Measurements from ENCODE around the gene ZNF586. TPM values are rescaled to one million over a fixed set of nuclear protein-coding genes. Genes with fewer than 3 reads are reported as not detected.
"Not testable (repeated sequence)": the region's sequence is repeated elsewhere in the genome, so short reads cannot be mapped to it uniquely, and the experiment has no call there.

Gene ZNF586
- 8.9 TPM for total RNA-seq
- long read RNA-seq, partial matches to known transcripts = 0 of 8 reads
- long read RNA-seq, other reads (novel, unspliced or antisense) = 4 of 8 reads

GRCh38 chr19:57769345-57770131, at the start of gene ZNF586:
TSS of gene ZNF586 (plus strand) at chr19:57769676. CDS start at chr19:57769843, 167 bp downstream.
- ATAC-seq (peak; percentile 98), DNase-seq (peak; percentile 93)
- intact Hi-C loops (cut with micrococcal nuclease) = no loop called here

- ATAC-seq = no peak
- intact Hi-C loops (cut with micrococcal nuclease) = no loop called here
- DNase-seq = no peak
Observed at GRCh38 chr19:57719901-57720519, 49.5 kb upstream of the ZNF586 start.

GRCh38 chr19:57720878-57721277, 48.6 kb upstream of the ZNF586 start:
- DNase-seq (no peak), ATAC-seq (no peak)
- intact Hi-C loops (cut with micrococcal nuclease) = no loop called here

- DNase-seq (peak; percentile 70), ATAC-seq (peak; percentile 86)
- intact Hi-C loops (cut with micrococcal nuclease) = not testable (repeated sequence)
Observed at GRCh38 chr19:57738320-57738719, 31.2 kb upstream of the ZNF586 start.

- intact Hi-C loops (cut with micrococcal nuclease); DNase-seq; ATAC-seq: not testable (repeated sequence)
Observed at GRCh38 chr19:57738770-57739169, 30.7 kb upstream of the ZNF586 start.

- intact Hi-C loops (cut with micrococcal nuclease) = no loop called here
- DNase-seq = peak; percentile 81
Observed at GRCh38 chr19:57746580-57747471, 22.6 kb upstream of the ZNF586 start, which contains the start of gene ZNF776. TSS of gene ZNF776 (plus strand) at chr19:57746815. CDS start at chr19:57747059, 244 bp downstream.

GRCh38 chr19:57747472-57747807, 22.0 kb upstream of the ZNF586 start:
- intact Hi-C loops (cut with micrococcal nuclease) = no loop called here
- DNase-seq (no peak), ATAC-seq (peak; percentile 15)

More at GRCh38 chr19:57746580-57747471, 22.6 kb upstream of the ZNF586 start, which contains the start of gene ZNF776:
- peak; percentile 97 for ATAC-seq

- intact Hi-C loops (cut with micrococcal nuclease) = no loop called here
- DNase-seq (no peak), ATAC-seq (no peak)
Observed at GRCh38 chr19:57748029-57748428, 21.4 kb upstream of the ZNF586 start.

- intact Hi-C loops (cut with micrococcal nuclease) = no loop called here
- ATAC-seq (no peak), DNase-seq (no peak)
Observed at GRCh38 chr19:57754091-57754673, 15.3 kb upstream of the ZNF586 start.

- intact Hi-C loops (cut with micrococcal nuclease) = no loop called here
- DNase-seq (no peak), ATAC-seq (no peak)
Observed at GRCh38 chr19:57755031-57755430, 14.4 kb upstream of the ZNF586 start.

GRCh38 chr19:57757941-57758340, 11.5 kb upstream of the ZNF586 start:
- intact Hi-C loops (cut with micrococcal nuclease) = no loop called here

GRCh38 chr19:57759096-57759495, 10.4 kb upstream of the ZNF586 start:
- intact Hi-C loops (cut with micrococcal nuclease) = no loop called here
- no peak for ATAC-seq
- no peak for DNase-seq

More at GRCh38 chr19:57757941-57758340, 11.5 kb upstream of the ZNF586 start:
- DNase-seq (no peak), ATAC-seq (no peak)

- DNase-seq (no peak), ATAC-seq (no peak)
- intact Hi-C loops (cut with micrococcal nuclease) = no loop called here
Observed at GRCh38 chr19:57771417-57771816, 1.9 kb downstream of the ZNF586 start.

GRCh38 chr19:57773488-57773887, 4.0 kb downstream of the ZNF586 start:
- no peak for DNase-seq
- ATAC-seq = no peak

GRCh38 chr19:57776764-57777296, 7.4 kb downstream of the ZNF586 start:
- ATAC-seq (peak; percentile 20), DNase-seq (no peak)
- intact Hi-C loops (cut with micrococcal nuclease) = no loop called here

More at GRCh38 chr19:57773488-57773887, 4.0 kb downstream of the ZNF586 start:
- intact Hi-C loops (cut with micrococcal nuclease) = no loop called here

- ATAC-seq (no peak), DNase-seq (no peak)
- intact Hi-C loops (cut with micrococcal nuclease) = no loop called here
Observed at GRCh38 chr19:57778336-57778735, 8.9 kb downstream of the ZNF586 start.

GRCh38 chr19:57779220-57779845, 9.9 kb downstream of the ZNF586 start:
- no peak for DNase-seq
- intact Hi-C loops (cut with micrococcal nuclease) = no loop called here

GRCh38 chr19:57786286-57786685, 16.8 kb downstream of the ZNF586 start:
- peak; percentile 31 for ATAC-seq
- no peak for DNase-seq
- intact Hi-C loops (cut with micrococcal nuclease) = no loop called here

More at GRCh38 chr19:57779220-57779845, 9.9 kb downstream of the ZNF586 start:
- ATAC-seq = no peak

All from left ventricle myocardium superior (tissue), 1 donor.